Measurements from ENCODE around the gene PFKL.
"Not testable (repeated sequence)": the region's sequence is repeated elsewhere in the genome, so short reads cannot be mapped to it uniquely, and the experiment has no call there.

PFKL gene

GRCh38 chr21:44329971-44330681 lies 30.3 kb downstream of the PFKL start:
- no peak for DNase-seq

GRCh38 chr21:44330698-44331097 lies 30.8 kb downstream of the PFKL start:
- no peak for DNase-seq

- no peak for DNase-seq
These were observed 31.4 kb downstream of the PFKL start for GRCh38 chr21:44331209-44331608.

GRCh38 chr21:44331650-44332307 lies 31.9 kb downstream of the PFKL start:
- DNase-seq: no peak

GRCh38 chr21:44332383-44332782 lies 32.5 kb downstream of the PFKL start:
- no peak for DNase-seq

- no peak for DNase-seq
These were observed 33.1 kb downstream of the PFKL start for GRCh38 chr21:44332965-44333364.

- no peak for DNase-seq
These were observed 33.9 kb downstream of the PFKL start for GRCh38 chr21:44333509-44334328.

GRCh38 chr21:44334329-44335030 lies 34.6 kb downstream of the PFKL start:
- no peak for DNase-seq

- no peak for DNase-seq
These were observed 35.6 kb downstream of the PFKL start for GRCh38 chr21:44335266-44336059.

- DNase-seq: no peak
These were observed 37.6 kb downstream of the PFKL start for GRCh38 chr21:44337449-44337848.

GRCh38 chr21:44337941-44338895 lies 38.4 kb downstream of the PFKL start:
- DNase-seq: peak; percentile 37

- DNase-seq: peak; percentile 91
These were observed 39.4 kb downstream of the PFKL start, which contains the start of gene CFAP410 for GRCh38 chr21:44338971-44339910. Gene CFAP410 (minus strand): TSS chr21:44339390. CDS start chr21:44339194, 196 bp downstream.

GRCh38 chr21:44341726-44342458 lies 42.0 kb downstream of the PFKL start:
- DNase-seq: not testable (repeated sequence)

- not testable (repeated sequence) for DNase-seq
These were observed 43.1 kb downstream of the PFKL start for GRCh38 chr21:44342981-44343380.

GRCh38 chr21:44344541-44345183 lies 44.8 kb downstream of the PFKL start:
- no peak for DNase-seq

GRCh38 chr21:44345495-44345894 lies 45.6 kb downstream of the PFKL start:
- no peak for DNase-seq

- no peak for DNase-seq
These were observed 48.1 kb downstream of the PFKL start for GRCh38 chr21:44347911-44348451.

GRCh38 chr21:44348861-44349260 lies 49.0 kb downstream of the PFKL start:
- DNase-seq: no peak

Data from stimulated activated naive CD4-positive, alpha-beta T cell treated with Interleukin-2 at 50 U/mL for 16 hours (primary cell).